HL-60 (cell line): ENCODE results near the gene CCND2.

Source experiments
- DNase-seq, 2 experiments: peaks; one replicate each; pipeline ENCODE4 v3.0.0-alpha.2; 2010 to 2020; ENCODE audit warnings: low read depth in 1 of 2, low spot score in 1 of 2
- H3K27ac ChIP-seq: fragments of 250-450 bp; sonication (Bioruptor Pico); replicated peaks from 2 replicates; pipeline ENCODE4 v1.5.1; 2020; ENCODE audit warnings: mild to moderate bottlenecking, moderate library complexity
- H3K27me3 ChIP-seq: fragments of 250-450 bp; sonication (Bioruptor Pico); 2 replicates; pipeline ENCODE4 v1.5.1; 2021; ENCODE audit warnings: mild to moderate bottlenecking, moderate library complexity; ENCODE audit not compliant: insufficient read depth, poor library complexity, severe bottlenecking
- H3K4me3 ChIP-seq: replicated peaks from 2 replicates; pipeline ENCODE4 v1.5.1; 2011; ENCODE audit warnings: mild to moderate bottlenecking, control low read depth, low read length; ENCODE audit not compliant: insufficient read depth
- CTCF ChIP-seq: IDR thresholded peaks from one replicate; pipeline ENCODE4 v1.5.1; 2011; ENCODE audit warnings: low read length, control low read depth, inconsistent platforms; ENCODE audit not compliant: insufficient read depth
- GABPA ChIP-seq: IDR thresholded peaks from 2 replicates; pipeline ENCODE4 v1.6.1; 2012; ENCODE audit warnings: low read depth
- POLR2AphosphoS5 ChIP-seq: IDR thresholded peaks from 2 replicates; pipeline ENCODE4 v1.6.1; 2012; ENCODE audit warnings: low read depth
- REST ChIP-seq: IDR thresholded peaks from 2 replicates; pipeline ENCODE4 v1.6.1; 2012; ENCODE audit warnings: low read depth; ENCODE audit not compliant: insufficient replicate concordance
- SPI1 ChIP-seq: IDR thresholded peaks from 2 replicates; pipeline ENCODE4 v1.6.1; 2012; ENCODE audit warnings: low read depth, mild to moderate bottlenecking, borderline replicate concordance
- long read RNA-seq: library from polyadenylated mRNA; unstranded; transcript quantifications from one replicate; pipeline ENCODE4 v2.0.0, GENCODE V29; 2020

The CCND2 gene
- long read RNA-seq, full-length matches to known transcripts, result 102 of 228 reads
- long read RNA-seq, partial matches to known transcripts, result 124 of 228 reads
- long read RNA-seq, other reads (novel, unspliced or antisense), result 2 of 228 reads

- peaks cover 4% of the 10 kb centered on the region for H3K27me3 ChIP-seq
- H3K4me3 ChIP-seq, result peak within 1 kb of the TSS; percentile 77
- H3K27ac ChIP-seq, result peak within 1 kb of the TSS; percentile 81
Measured at GRCh38 chr12:4273652-4274395, at the start of gene CCND2. TSS of gene CCND2 (plus strand) at chr12:4273762. CDS start at chr12:4274041, 279 bp downstream.

DNA sequence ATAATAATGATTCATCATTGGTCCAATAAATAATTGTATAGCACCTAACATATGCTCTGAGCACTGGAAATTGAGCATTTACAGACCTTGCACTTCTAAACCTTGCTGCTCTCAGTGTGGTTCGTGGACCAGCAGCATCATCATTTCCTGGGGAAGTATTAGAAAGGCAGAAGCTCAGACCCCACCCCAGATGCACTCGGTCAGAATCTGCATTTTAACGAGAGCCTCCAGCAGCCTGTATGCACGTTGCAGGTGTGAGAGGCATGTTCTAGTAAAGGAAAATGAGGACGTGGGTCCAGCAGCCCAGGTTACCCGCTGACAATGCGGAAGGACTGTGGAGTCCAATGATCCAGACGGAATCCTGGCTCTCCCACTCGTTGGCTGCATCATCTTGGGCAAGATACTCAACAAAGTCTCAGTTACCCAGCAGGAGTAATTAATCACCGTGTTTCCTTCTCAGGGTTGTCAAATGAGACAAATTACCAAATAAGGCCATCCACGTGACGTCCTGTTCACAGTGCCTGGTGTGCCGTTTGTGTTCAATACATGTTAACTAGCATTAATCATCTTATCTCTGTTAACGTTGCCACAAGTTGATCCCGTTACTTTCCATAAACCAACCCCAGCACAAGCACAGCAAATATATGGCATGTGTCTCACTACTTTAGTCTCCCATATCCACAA, 49.2 kb upstream of the CCND2 start:
- Histone ChIP-seq H3K27me3 (no peaks in the 10 kb centered on the region), H3K27ac (no peak overlapping the region), H3K4me3 (no peak overlapping the region)
- DNase-seq, result no peak
- TF ChIP-seq SPI1 (no peak), GABPA (no peak), CTCF (no peak), REST (no peak), POLR2AphosphoS5 (no peak)

More at GRCh38 chr12:4273652-4274395, at the start of gene CCND2:
- peak; percentile 88 to 93 for DNase-seq
- TF ChIP-seq GABPA (no peak), POLR2AphosphoS5 (peak; percentile 94), REST (peak; percentile 42), SPI1 (no peak), CTCF (no peak)

DNA sequence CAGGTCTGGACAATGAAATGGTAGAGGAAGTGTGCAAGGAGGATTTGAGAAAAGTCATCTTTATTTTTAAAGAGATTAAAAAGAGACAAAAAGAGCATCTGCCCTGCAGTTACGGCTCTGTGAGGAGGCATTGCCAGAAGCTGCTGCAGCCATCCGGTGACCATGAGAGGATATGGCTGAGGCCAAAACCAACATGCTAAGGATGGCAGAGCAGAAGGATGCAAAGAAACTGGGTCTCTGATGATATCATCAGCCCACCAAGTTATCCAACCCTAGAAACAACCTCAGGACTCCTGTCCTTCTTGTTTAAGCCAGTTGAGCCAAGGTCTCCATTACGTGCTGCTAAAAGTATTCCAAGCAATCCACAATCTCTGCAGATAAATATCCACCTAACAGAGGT, 48.0 kb upstream of the CCND2 start:
- TF ChIP-seq CTCF (no peak), SPI1 (no peak), REST (no peak), POLR2AphosphoS5 (no peak), GABPA (no peak)
- H3K4me3 ChIP-seq, result no peak overlapping the region
- H3K27me3 ChIP-seq, result no peaks in the 10 kb centered on the region
- DNase-seq, result no peak
- no peak overlapping the region for H3K27ac ChIP-seq
